GM18951 (cell line): Measurements from ENCODE around the gene MMP1.

Experiments used
- POLR2A ChIP-seq: IDR thresholded peaks from 4 replicates; pipeline ENCODE4 v1.6.1; 2011; ENCODE audit warnings: mild to moderate bottlenecking; ENCODE audit not compliant: insufficient read length, insufficient read depth; ENCODE audit errors: extremely low read depth
- in situ Hi-C: fragments of 300-500 bp; cut with MboI; formaldehyde crosslinking; loops from one replicate; pipeline ENCODE4 v1.12.0; 2022; ENCODE audit warnings: low sequenced_read_pairs, mixed read lengths, inconsistent platforms; ENCODE audit not compliant: unreplicated experiment

MMP1 gene

GRCh38 chr11:102793677-102794290 lies 4.2 kb downstream of the MMP1 start:
- TF ChIP-seq POLR2A: no peak
- in situ Hi-C loops: no loop called here

GRCh38 chr11:102792604-102793003 lies 5.4 kb downstream of the MMP1 start:
- in situ Hi-C loops: no loop called here
- no peak for TF ChIP-seq POLR2A

GRCh38 chr11:102791271-102792036 lies 6.5 kb downstream of the MMP1 start:
- TF ChIP-seq POLR2A: no peak
- in situ Hi-C loops: no loop called here

- in situ Hi-C loops: no loop called here
These were observed 9.5 kb downstream of the MMP1 start for GRCh38 chr11:102788334-102788995.

DNA sequence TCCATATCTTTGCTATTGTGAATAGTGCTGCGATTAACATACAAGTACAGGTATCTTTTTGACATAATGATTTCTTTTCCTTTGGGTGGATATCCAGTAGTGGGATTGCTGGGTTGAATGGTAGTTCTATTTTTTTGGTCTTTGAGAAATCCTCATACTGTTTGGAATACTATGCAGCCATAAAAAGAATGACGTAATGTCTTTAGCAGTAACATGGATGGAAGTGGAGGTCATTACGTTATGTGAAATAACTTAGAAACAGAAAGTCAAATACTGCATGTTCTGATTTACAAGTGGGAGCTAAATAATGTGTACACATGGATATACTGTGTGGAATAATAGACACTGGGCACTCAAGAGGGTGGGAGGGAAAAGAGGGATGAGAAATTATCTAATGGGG lies 13.6 kb downstream of the MMP1 start:
- TF ChIP-seq POLR2A: no peak
- in situ Hi-C loops: no loop called here

More at GRCh38 chr11:102788334-102788995, 9.5 kb downstream of the MMP1 start:
- TF ChIP-seq POLR2A: no peak

GRCh38 chr11:102783720-102784119 lies 14.2 kb downstream of the MMP1 start:
- no peak for TF ChIP-seq POLR2A
- in situ Hi-C loops: no loop called here

DNA sequence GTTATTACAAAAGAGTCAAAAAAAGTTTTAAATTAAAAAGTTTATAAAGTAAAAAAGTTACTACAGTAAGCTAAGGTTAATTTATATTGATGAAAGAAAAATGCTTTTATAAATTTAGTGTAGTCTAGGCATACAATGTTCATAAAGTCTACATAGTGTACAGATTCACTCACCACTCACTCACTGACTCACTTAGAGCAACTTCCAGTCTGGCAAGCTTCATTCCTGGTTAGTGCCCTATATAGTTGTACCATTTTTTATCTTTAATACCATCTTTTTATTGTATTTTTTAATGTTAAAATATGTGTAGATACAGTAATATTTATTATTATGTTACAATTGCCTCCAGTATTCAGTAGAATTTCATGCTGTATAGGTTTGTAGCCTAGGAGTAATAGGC lies 14.9 kb downstream of the MMP1 start:
- in situ Hi-C loops: no loop called here
- no peak for TF ChIP-seq POLR2A

GRCh38 chr11:102781676-102782075 lies 16.3 kb downstream of the MMP1 start:
- in situ Hi-C loops: no loop called here
- TF ChIP-seq POLR2A: no peak

GRCh38 chr11:102780491-102780918 lies 17.5 kb downstream of the MMP1 start, which contains the start of gene MMP10:
TSS of gene MMP10 (minus strand) at chr11:102780628. CDS start at chr11:102780591, 37 bp downstream.
- no peak for TF ChIP-seq POLR2A
- in situ Hi-C loops: no loop called here

GRCh38 chr11:102776454-102776853 lies 21.5 kb downstream of the MMP1 start:
- in situ Hi-C loops: no loop called here
- TF ChIP-seq POLR2A: no peak

GRCh38 chr11:102773386-102773785 lies 24.6 kb downstream of the MMP1 start:
- in situ Hi-C loops: no loop called here
- TF ChIP-seq POLR2A: no peak

- TF ChIP-seq POLR2A: no peak
- in situ Hi-C loops: no loop called here
These were observed 26.6 kb downstream of the MMP1 start for GRCh38 chr11:102771351-102771750.

- TF ChIP-seq POLR2A: no peak
These were observed 27.8 kb downstream of the MMP1 start for GRCh38 chr11:102770191-102770590.

More at GRCh38 chr11:102770191-102770590, 27.8 kb downstream of the MMP1 start:
- in situ Hi-C loops: no loop called here
